Activated CD4-positive, alpha-beta T cell treated with anti-CD3 and anti-CD28 coated beads, Interleukin-2, amount 50 U/mL, for 48 hours (primary cell): ENCODE results near the gene RAPGEF3.
A peak's percentile ranks its signal among the peaks of the same experiment; 100 is the strongest.

Source experiments
- DNase-seq, 2 experiments: peaks; one replicate each; pipeline ENCODE4 v3.0.0-alpha.2; 2020

RAPGEF3 gene

DNA sequence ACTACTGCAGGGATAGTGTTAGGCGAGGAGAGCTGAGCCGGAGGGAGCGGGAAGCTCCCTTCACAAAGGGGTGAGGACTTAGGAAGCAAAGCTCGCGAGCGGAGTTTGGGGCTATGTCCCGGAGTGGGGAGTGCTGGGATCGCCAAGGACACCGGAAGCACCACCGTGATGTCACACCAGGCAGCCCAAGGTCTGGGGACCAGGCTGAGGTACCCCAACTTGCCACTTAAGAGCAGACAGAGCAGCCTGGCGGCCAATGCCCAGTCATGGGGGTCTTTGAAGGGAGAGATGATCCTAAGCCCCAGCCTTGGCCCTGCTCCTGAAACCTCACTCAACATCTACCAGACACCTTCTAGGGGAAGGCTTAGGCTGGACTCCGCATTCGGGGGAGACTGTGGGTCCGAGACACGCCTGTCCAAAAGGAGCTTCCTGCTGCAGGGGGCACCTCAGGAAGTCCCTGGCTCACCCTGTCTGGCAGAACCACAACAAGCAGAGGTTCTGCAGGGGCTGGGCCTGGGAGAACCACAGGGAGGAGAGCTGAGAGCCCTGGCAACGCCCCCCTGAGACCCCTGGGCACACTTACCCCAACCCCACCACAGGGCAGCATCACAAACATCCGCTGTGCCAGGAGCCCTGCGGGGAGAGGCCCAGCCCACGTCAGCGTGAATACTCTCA, 32.1 kb upstream of the RAPGEF3 start:
- DNase-seq: no peak

DNA sequence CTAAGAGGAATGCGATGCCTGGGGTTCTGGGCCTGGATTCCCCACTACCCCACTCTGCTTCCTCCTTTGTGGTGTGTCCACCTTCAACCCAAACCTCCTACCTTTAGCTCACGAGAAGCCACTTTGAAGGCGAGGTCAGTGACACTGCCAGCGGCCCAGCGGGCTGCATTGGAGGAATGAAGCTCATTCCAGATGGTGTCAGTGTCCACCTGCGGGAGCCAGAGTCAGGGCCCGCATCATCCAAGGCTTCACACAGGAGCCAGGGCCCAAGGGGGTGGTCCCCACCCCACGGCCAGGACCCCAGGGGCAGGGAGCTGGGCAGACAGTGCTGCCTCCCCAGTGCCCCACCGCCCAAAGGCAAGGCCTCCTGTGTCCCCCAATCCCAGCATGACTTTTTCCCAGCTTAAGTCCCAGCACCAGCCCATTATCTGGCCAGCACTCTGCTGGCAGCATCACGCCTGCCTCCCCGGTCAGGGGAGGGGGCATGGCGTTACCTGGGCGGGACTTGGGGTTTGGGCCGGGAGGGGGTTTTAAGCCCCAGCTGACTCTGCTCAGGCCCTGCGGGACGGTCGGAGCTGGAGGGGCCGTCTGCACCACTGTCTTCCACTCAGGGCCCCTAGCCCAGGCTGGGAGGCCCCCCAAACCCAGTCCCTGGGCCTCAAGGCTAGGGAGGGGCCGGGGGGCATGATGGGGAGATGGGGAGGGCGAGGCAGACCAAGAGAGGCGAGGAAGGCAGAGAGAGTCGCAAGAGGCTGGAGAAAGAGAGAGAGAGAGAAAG, 31.2 kb upstream of the RAPGEF3 start:
- DNase-seq: no peak

DNA sequence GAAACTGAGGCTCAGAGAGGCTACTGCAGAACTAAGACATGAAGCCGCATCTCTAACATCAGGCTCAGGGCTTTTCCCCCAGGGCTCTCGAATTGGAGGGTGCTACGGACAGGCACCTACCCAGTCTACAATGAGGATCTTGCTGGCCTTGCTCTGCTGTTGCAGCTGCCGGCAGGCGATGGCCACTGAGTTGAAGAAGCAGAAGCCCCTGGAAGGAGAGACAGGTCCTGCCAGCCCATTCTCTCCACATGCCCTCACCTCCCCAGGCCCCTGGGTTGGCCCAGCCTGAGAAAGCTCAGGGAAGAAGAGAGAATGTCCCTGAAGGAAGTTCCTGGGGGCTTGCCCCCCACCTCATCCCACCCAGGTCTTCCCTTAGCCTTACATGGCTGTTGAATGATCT, 30.5 kb upstream of the RAPGEF3 start:
- DNase-seq: no peak

GRCh38 chr12:47787596-47788319, 29.1 kb upstream of the RAPGEF3 start:
- no peak for DNase-seq

- DNase-seq: no peak
Measured at GRCh38 chr12:47786662-47787280, 28.1 kb upstream of the RAPGEF3 start.

GRCh38 chr12:47785887-47786661, 27.4 kb upstream of the RAPGEF3 start:
- DNase-seq: no peak

GRCh38 chr12:47785036-47785886, 26.6 kb upstream of the RAPGEF3 start:
- no peak for DNase-seq

DNA sequence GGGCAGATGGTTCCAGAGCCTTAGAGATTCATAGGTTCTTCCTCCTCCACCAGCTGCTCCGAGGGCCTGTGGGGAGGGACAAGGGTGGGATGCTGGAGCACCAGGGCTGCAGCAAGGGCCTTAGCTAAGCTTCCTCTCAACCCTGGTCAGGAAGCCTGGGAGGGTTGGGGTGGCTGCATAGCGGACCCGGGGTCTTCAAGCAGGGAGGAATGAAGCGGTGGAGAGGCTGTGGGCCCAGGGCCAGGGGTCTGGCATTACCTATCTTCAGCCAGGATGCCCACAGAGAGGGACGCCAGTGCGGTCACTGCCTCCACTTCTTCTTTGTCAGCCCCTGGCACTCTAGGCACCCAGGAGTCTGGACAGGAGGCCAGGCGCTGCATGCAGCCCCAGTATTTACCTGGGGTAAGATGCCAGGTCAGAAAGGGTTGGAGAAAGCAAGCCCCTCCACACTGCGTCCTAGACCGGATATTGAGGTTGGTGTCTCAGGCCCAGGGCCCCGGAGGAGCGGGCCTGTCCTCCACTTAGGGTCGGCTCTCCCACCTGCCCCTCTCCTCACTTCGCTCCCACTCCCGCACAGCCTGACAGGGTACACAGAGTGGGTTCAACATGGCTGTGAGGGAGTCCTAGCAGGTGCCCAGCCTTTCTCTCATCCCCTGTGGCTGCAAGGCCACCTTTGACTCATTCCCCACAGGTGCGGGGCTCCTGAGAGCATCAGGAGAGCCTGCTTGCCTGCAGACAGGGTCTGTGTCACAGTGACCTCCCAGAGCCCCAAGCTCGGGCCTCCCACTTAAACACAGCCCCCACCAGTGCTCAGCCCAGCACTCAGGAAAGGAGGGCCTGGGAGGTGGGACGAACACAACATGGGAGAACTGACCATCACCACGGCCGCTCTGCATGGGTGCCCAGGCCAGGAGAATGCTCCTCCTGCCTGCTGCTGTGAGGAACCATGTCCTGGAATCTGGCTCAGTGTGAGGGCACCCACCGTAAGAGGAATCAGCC, 25.4 kb upstream of the RAPGEF3 start:
- no peak for DNase-seq

DNA sequence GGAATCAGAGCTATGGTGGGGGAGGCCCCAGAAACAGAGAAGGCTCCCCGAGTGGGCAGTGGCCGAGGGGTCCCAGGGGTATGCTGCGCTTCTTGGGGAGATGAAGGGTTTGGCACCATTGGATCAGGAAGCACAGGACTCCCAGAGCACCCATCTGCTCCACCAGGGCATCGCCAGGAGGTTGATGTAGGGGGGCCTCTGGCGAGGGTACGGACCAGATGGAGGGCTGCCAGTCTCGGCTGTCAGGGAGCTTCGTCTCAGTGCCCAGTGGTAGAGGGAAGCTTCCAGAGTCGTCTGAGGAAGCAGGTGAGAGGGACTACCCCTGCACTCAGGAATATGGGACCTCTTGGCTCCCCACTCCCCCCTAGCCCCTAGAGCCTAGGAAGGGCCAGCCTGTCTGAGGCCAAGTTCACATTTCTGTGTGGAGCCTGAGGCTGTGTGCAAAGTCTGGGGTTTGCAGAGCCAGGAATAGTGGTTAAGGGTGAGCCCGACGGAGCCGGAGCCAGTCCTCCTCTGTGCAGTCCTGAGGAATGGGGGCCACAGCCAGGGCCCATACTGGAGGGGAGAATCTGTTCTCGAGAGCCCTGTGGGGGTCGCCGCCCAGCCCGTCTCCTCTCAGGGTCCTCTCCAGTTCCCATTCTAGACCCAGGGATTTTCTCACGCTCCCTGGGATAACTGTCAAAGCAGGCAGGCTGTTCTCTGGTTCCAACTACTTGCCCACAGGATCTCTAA, 24.5 kb upstream of the RAPGEF3 start:
- no peak for DNase-seq

DNA sequence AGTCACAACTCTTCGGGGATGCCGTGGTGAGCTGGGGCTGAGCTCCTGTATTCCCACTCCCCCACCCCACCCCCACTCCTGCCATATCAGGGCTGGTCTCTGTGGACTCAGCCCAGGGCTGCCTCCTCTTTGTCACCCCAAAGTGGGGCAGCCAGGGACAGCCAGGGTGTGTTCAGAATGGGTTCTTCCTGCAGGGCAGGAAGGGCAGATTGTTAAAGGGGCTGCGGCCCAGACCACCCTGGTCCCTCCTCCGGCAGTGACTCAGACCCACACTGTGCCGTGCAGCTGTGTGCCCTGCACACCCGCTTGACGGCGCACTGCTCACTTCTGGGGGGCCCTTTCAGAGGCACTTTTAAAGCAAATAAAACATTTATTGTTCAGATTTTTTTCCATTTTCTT, 23.7 kb upstream of the RAPGEF3 start:
- DNase-seq: no peak

DNA sequence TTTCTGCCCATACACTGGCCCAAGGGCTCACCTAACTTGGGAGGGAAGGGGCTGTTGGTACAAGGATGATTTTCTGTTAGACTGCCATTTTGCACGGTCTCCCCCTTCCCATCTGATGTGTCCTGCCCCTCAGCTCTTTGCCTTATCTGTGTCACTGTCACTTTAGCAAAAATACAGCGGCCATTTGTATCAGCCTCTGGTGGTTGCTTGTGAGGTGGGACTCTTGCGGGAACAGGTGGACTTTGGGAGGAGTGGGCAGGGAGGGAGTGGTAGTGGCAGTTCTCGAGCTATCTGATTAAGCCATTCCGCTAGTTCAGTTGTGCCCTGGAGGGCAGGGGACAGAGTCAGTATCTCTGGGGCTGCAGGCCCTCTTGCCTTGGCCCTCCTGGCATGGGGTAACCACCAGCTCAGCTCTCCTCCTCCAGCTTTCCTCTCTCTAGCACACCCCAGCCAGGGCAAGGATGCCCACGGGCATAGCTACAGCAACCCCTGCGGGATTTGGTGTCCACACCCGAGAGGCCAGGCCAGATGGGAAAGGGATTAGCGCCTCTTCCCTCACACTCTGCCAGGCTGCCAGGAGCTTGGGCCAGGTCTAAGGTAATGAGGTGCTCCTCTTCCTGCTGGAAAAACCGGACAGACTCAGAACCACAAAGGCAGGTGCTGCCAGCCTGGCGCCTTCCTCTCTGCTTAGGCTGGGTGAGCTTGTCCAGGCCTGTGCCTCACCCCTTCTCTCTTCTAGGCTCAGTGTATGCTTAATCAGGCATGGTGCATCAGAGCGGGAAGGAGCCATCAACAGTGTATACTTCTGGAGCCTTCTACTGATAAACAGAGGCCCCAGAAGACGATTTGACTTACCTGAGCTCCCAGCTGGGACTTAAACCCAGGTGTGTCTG, 23.0 kb upstream of the RAPGEF3 start:
- DNase-seq: no peak

- DNase-seq: no peak
Measured at GRCh38 chr12:47779943-47780504, 21.3 kb upstream of the RAPGEF3 start.

GRCh38 chr12:47779301-47779942, 20.7 kb upstream of the RAPGEF3 start:
- peak; percentile 96 for DNase-seq

DNA sequence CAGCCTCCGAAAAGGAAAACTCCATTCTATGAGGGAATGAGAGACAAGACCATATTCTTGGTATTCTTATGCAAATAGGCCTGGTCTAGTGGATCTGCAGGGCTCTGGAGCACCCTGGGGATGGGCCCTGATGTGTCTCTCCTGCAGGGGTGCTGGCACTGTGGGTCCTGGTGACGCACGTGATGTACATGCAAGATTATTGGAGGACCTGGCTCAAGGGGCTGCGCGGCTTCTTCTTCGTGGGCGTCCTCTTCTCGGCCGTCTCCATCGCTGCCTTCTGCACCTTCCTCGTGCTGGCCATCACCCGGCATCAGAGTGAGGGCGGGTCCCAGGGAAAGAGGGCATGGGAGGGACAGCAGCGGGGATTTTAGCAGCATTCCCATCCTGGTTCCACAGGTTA, 20.2 kb upstream of the RAPGEF3 start:
- no peak for DNase-seq

GRCh38 chr12:47777741-47778558, 19.3 kb upstream of the RAPGEF3 start:
- DNase-seq: no peak

- no peak for DNase-seq
Measured at GRCh38 chr12:47777151-47777550, 18.5 kb upstream of the RAPGEF3 start.
